SU-DHL-6 (cell line): ENCODE measurements around the gene SYNE4.

Experiments used
- CTCF ChIP-seq: fragments of 200-600 bp; sonication (generic); IDR thresholded peaks from one replicate; pipeline ENCODE4 v1.5.1; 2017; ENCODE audit warnings: antibody characterized with exemption, mild to moderate bottlenecking, low read length, moderate library complexity; ENCODE audit not compliant: insufficient read depth, poor library complexity, severe bottlenecking
- EZH2phosphoT487 ChIP-seq: fragments of 200-600 bp; sonication (generic), shearing (Covaris generic); conservative IDR thresholded peaks from 2 replicates; pipeline ENCODE4 v1.6.1; 2018; ENCODE audit warnings: mild to moderate bottlenecking, antibody characterized with exemption, low read length, moderate library complexity, mixed read lengths

DNA sequence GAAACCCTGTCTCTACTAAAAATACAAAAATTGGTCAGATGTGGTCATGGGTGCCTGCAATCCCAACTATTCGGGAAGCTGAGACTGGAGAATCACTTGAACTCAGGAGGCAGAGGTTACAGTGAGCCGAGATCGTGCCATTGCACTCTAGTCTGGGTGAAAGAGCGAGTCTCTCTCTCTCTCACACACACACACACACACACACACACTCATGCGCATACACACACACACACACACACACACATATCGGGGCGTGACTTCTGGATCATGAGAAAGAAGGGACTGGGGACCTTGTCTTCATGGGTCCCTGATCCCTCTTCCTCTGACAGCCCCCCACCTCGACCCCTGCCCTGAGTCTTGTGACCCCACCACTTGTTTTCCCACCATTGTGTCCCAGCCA is 25.4 kb downstream of the SYNE4 start:
- TF ChIP-seq CTCF (no peak), EZH2phosphoT487 (no peak)
